ENCODE data around the gene LAMA5.

LAMA5 gene

GRCh38 chr20:62396367-62397239, 29.5 kb upstream of the LAMA5 start:
- no peak for TF ChIP-seq TCF12 (IDR thresholded peaks at IDR 0.05; ENCODE audit: low read depth)
- no peak for TF ChIP-seq CREB1 (IDR thresholded peaks at IDR 0.05; ENCODE audit: low read depth)
- no peak for TF ChIP-seq RAD21 (IDR thresholded peaks at IDR 0.05; ENCODE audit: low read depth)
- no peak for TF ChIP-seq REST (IDR thresholded peaks at IDR 0.05; ENCODE audit: low read depth)
- no peak for TF ChIP-seq TEAD4 (IDR thresholded peaks at IDR 0.05)
- no peak for TF ChIP-seq TAF1 (IDR thresholded peaks at IDR 0.05; ENCODE audit: low read depth)
- TF ChIP-seq FOXM1 (IDR thresholded peaks at IDR 0.05; ENCODE audit: borderline replicate concordance, low read depth) = no peak
- no peak for TF ChIP-seq EP300 (IDR thresholded peaks at IDR 0.05; ENCODE audit: borderline replicate concordance)
- no peak for TF ChIP-seq ZBTB7A (IDR thresholded peaks at IDR 0.05; ENCODE audit: low read depth)
- TF ChIP-seq NFIC (IDR thresholded peaks at IDR 0.05) = no peak
- no peak for TF ChIP-seq MAX (IDR thresholded peaks at IDR 0.05)
- no peak for TF ChIP-seq EGR1 (IDR thresholded peaks at IDR 0.05)
- TF ChIP-seq USF1 (IDR thresholded peaks at IDR 0.05) = no peak
- TF ChIP-seq CEBPB (IDR thresholded peaks at IDR 0.05) = no peak

GRCh38 chr20:62395311-62396242, 28.5 kb upstream of the LAMA5 start:
- TF ChIP-seq YY1 (IDR thresholded peaks at IDR 0.05; ENCODE audit: low read depth) = no peak
- TF ChIP-seq RAD21 (IDR thresholded peaks at IDR 0.05; ENCODE audit: low read depth) = no peak
- TF ChIP-seq MAX (IDR thresholded peaks at IDR 0.05) = no peak
- no peak for TF ChIP-seq USF1 (IDR thresholded peaks at IDR 0.05)

GRCh38 chr20:62394248-62395245, 27.4 kb upstream of the LAMA5 start:
- TF ChIP-seq NFIC (IDR thresholded peaks at IDR 0.05) (no peak), FOXM1 (IDR thresholded peaks at IDR 0.05; ENCODE audit: borderline replicate concordance, low read depth) (no peak), EP300 (IDR thresholded peaks at IDR 0.05; ENCODE audit: borderline replicate concordance) (no peak), TEAD4 (IDR thresholded peaks at IDR 0.05) (no peak), TAF1 (IDR thresholded peaks at IDR 0.05; ENCODE audit: low read depth) (no peak), USF1 (IDR thresholded peaks at IDR 0.05) (no peak), CREB1 (IDR thresholded peaks at IDR 0.05; ENCODE audit: low read depth) (no peak), EGR1 (IDR thresholded peaks at IDR 0.05) (no peak)

GRCh38 chr20:62393830-62394229, 26.7 kb upstream of the LAMA5 start:
- TF ChIP-seq TEAD4 (IDR thresholded peaks at IDR 0.05) (no peak), CREB1 (IDR thresholded peaks at IDR 0.05; ENCODE audit: low read depth) (no peak), RAD21 (IDR thresholded peaks at IDR 0.05; ENCODE audit: low read depth) (no peak), FOXM1 (IDR thresholded peaks at IDR 0.05; ENCODE audit: borderline replicate concordance, low read depth) (no peak), YY1 (IDR thresholded peaks at IDR 0.05; ENCODE audit: low read depth) (no peak), MAX (IDR thresholded peaks at IDR 0.05) (no peak), NFIC (IDR thresholded peaks at IDR 0.05) (no peak), ZBTB7A (IDR thresholded peaks at IDR 0.05; ENCODE audit: low read depth) (no peak), TCF12 (IDR thresholded peaks at IDR 0.05; ENCODE audit: low read depth) (no peak), EP300 (IDR thresholded peaks at IDR 0.05; ENCODE audit: borderline replicate concordance) (no peak), CEBPB (IDR thresholded peaks at IDR 0.05) (no peak), USF1 (IDR thresholded peaks at IDR 0.05) (no peak), REST (IDR thresholded peaks at IDR 0.05; ENCODE audit: low read depth) (no peak), TAF1 (IDR thresholded peaks at IDR 0.05; ENCODE audit: low read depth) (no peak), EGR1 (IDR thresholded peaks at IDR 0.05) (no peak)
